Activated B cell treated with CpG ODN at 0.5 μM for 24 hours (primary cell): ENCODE measurements around the gene PALM3. TPM values are rescaled to one million over a fixed set of nuclear protein-coding genes. Genes with fewer than 3 reads are reported as not detected.

Experiments used
- ATAC-seq: fragments of 200-7000 bp; cut with Tn5 transposase; one replicate; pipeline ENCODE4 v1.10.0; 2021; ENCODE audit warnings: low read depth, mild to moderate bottlenecking, moderate library complexity
- CTCF ChIA-PET: fragments of 350-600 bp; sonication (Branson Sonifier 250); formaldehyde crosslinking; loops from one replicate; lab custom pipeline; 2021; ENCODE audit warnings: antibody characterized with exemption; lab: Charles Lee
- POLR2A ChIA-PET: fragments of 350-600 bp; sonication (Branson Sonifier 250); formaldehyde crosslinking; loops from one replicate; lab custom pipeline; 2021; ENCODE audit warnings: antibody characterized with exemption; lab: Charles Lee
- DNase-seq: peaks from one replicate; pipeline ENCODE4 v3.0.0; 2022
- H3K27ac Mint-ChIP-seq: one replicate; pipeline ENCODE4 v1.8.0; 2020; ENCODE audit warnings: mixed read lengths
- H3K27me3 Mint-ChIP-seq: one replicate; pipeline ENCODE4 v1.8.0; 2021; ENCODE audit warnings: mixed read lengths
- H3K36me3 Mint-ChIP-seq: one replicate; pipeline ENCODE4 v1.8.0; 2021; ENCODE audit warnings: low read depth, mixed read lengths
- H3K4me1 Mint-ChIP-seq: one replicate; pipeline ENCODE4 v1.8.0; 2021; ENCODE audit warnings: mixed read lengths
- H3K4me3 Mint-ChIP-seq: one replicate; pipeline ENCODE4 v1.8.0; 2020; ENCODE audit warnings: mild to moderate bottlenecking, mixed read lengths
- H3K9me3 Mint-ChIP-seq: one replicate; pipeline ENCODE4 v1.8.0; 2020; ENCODE audit warnings: mixed read lengths
- CTCF ChIP-seq: fragments of 200-600 bp; IDR thresholded peaks from one replicate; pipeline ENCODE4 v1.8.0; 2022; ENCODE audit warnings: antibody characterized with exemption, mild to moderate bottlenecking
- intact Hi-C: fragments of 100-400 bp; cut with micrococcal nuclease; formaldehyde crosslinking; loops from one replicate; pipeline ENCODE4 v1.15.1; 2024
- total RNA-seq: library from RNA; stranded (reverse); gene quantifications from 2 replicates; pipeline ENCODE4 v1.2.3, GENCODE V29; 2022

PALM3 gene
- total RNA-seq, 1 donor from 2014 or later: not detected

GRCh38 chr19:14070268-14071050 lies 8.6 kb upstream of the PALM3 start:
- ChIA-PET POLR2A (no interaction called here), CTCF (interaction anchor here (1.0 to 4.8 kb wide), 6 partner anchors 11 to 306 kb away, joined by 3 to 42 read pairs (median 5); partner anchors contain the start of genes IL27RA and MRI1)
- no peak overlapping the region for H3K4me3 Mint-ChIP-seq
- intact Hi-C loops: loop anchor here (5.0 to 10.0 kb wide), 2 partner anchors 288 to 404 kb away; partner anchors contain the start of gene PTGER1
- TF ChIP-seq CTCF: no peak
- no peak overlapping the region for H3K27ac Mint-ChIP-seq
- peaks cover 2% of the 10 kb centered on the region for H3K27me3 Mint-ChIP-seq
- no peaks in the 10 kb centered on the region for H3K9me3 Mint-ChIP-seq
- DNase-seq: no peak
- ATAC-seq: no peak
- peaks cover 19% of the 10 kb centered on the region for H3K4me1 Mint-ChIP-seq
- no peaks in the 10 kb centered on the region for H3K36me3 Mint-ChIP-seq

GRCh38 chr19:14066134-14066533 lies 4.3 kb upstream of the PALM3 start:
- peaks cover 8% of the 10 kb centered on the region for H3K27me3 Mint-ChIP-seq
- H3K4me1 Mint-ChIP-seq: no peaks in the 10 kb centered on the region
- no peak overlapping the region for H3K4me3 Mint-ChIP-seq
- intact Hi-C loops: no loop called here
- ATAC-seq: no peak
- no peak for TF ChIP-seq CTCF
- H3K36me3 Mint-ChIP-seq: no peaks in the 10 kb centered on the region
- no peak for DNase-seq
- no peak overlapping the region for H3K27ac Mint-ChIP-seq
- ChIA-PET CTCF (interaction anchor here (0.7 kb wide), 1 partner anchor 38 kb away, joined by 3 read pairs; no protein-coding TSS in a partner anchor), POLR2A (interaction anchor here (0.7 kb wide), 1 partner anchor 167 kb away, joined by 4 read pairs; no protein-coding TSS in a partner anchor)
- H3K9me3 Mint-ChIP-seq: no peaks in the 10 kb centered on the region

- no peak for ATAC-seq
- intact Hi-C loops: no loop called here
- Mint-ChIP-seq H3K9me3 (no peaks in the 10 kb centered on the region), H3K4me3 (no peak overlapping the region), H3K36me3 (no peaks in the 10 kb centered on the region), H3K4me1 (peaks cover 9% of the 10 kb centered on the region), H3K27ac (no peak overlapping the region), H3K27me3 (peaks cover 28% of the 10 kb centered on the region)
- ChIA-PET CTCF (no interaction called here), POLR2A (no interaction called here)
- no peak for DNase-seq
- no peak for TF ChIP-seq CTCF
Measured at GRCh38 chr19:14063105-14063504, 1.2 kb upstream of the PALM3 start.

GRCh38 chr19:14062558-14062855 lies 631 bp upstream of the PALM3 start:
- TF ChIP-seq CTCF: no peak
- no peak for DNase-seq
- ChIA-PET CTCF (no interaction called here), POLR2A (no interaction called here)
- Mint-ChIP-seq H3K9me3 (no peaks in the 10 kb centered on the region), H3K4me3 (no peak overlapping the region), H3K36me3 (no peaks in the 10 kb centered on the region), H3K27me3 (peaks cover 33% of the 10 kb centered on the region), H3K4me1 (peaks cover 15% of the 10 kb centered on the region), H3K27ac (no peak overlapping the region)
- no peak for ATAC-seq
- intact Hi-C loops: no loop called here

- TF ChIP-seq CTCF: no peak
- no peak overlapping the region for H3K27ac Mint-ChIP-seq
- ChIA-PET POLR2A (interaction anchor here (0.6 kb wide), 1 partner anchor 886 kb away, joined by 3 read pairs; no protein-coding TSS in a partner anchor), CTCF (interaction anchor here (1.1 to 1.2 kb wide), 2 partner anchors 56 to 75 kb away, joined by 3 read pairs; partner anchors contain the start of genes ASF1B and PRKACA)
- H3K4me1 Mint-ChIP-seq: peaks cover 18% of the 10 kb centered on the region
- peaks cover 39% of the 10 kb centered on the region for H3K27me3 Mint-ChIP-seq
- no peaks in the 10 kb centered on the region for H3K36me3 Mint-ChIP-seq
- DNase-seq (no peak), ATAC-seq (no peak)
- H3K4me3 Mint-ChIP-seq: no peak overlapping the region
- no peaks in the 10 kb centered on the region for H3K9me3 Mint-ChIP-seq
- intact Hi-C loops: no loop called here
Measured at GRCh38 chr19:14061081-14061749, 661 bp downstream of the PALM3 start.
